Fibroblast of villous mesenchyme (primary cell): ENCODE measurements around the gene ASAP2. TPM values are rescaled to one million over a fixed set of nuclear protein-coding genes. Genes with fewer than 3 reads are reported as not detected.
A peak's percentile ranks its signal among the peaks of the same experiment; 100 is the strongest.

Experiments
- DNase-seq: peaks from one replicate; pipeline ENCODE4 v3.0.0-alpha.2; 2010; ENCODE audit warnings: low read depth
- H3K4me3 ChIP-seq: 2 replicates; pipeline ENCODE4 v1.5.1; 2011; ENCODE audit warnings: low read depth, mild to moderate bottlenecking, low read length
- total RNA-seq: library from RNA; depleted of rRNA; stranded (reverse); fragments of >200 nt; gene quantifications from 2 replicates; pipeline ENCODE4 v1.2.3, GENCODE V29; 2012
- TF ChIP-seq, protein P1 (sequence below): IDR thresholded peaks from 2 replicates; pipeline ENCODE4 v1.5.1; 2012; ENCODE audit warnings: low read depth, mild to moderate bottlenecking, low read length; ENCODE audit not compliant: insufficient read depth

ASAP2 gene
- total RNA-seq, 1 donor = 66.5 TPM

DNA sequence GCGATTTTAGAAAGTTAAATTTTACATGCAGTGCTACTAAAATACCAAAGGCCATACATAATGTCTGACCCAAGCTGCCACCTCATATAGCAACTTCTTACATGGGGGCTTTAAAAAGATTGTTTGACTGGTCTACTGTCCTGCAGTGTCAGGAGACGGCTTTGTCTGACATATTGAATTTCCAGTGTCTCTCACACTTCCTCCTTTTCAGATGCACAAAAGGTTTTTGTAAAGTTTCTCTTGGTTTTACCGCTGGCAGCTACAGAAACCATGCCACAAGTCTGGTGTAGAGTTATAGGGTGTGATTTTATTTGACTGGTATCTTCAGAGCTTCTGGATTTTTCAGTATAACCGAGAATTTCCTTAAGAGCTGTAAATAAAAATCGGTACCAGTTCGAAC, 1.1 kb upstream of the ASAP2 start:
- no peak for DNase-seq
- H3K4me3 ChIP-seq = peak overlapping the region; percentile 54
- TF ChIP-seq, protein P1, sequence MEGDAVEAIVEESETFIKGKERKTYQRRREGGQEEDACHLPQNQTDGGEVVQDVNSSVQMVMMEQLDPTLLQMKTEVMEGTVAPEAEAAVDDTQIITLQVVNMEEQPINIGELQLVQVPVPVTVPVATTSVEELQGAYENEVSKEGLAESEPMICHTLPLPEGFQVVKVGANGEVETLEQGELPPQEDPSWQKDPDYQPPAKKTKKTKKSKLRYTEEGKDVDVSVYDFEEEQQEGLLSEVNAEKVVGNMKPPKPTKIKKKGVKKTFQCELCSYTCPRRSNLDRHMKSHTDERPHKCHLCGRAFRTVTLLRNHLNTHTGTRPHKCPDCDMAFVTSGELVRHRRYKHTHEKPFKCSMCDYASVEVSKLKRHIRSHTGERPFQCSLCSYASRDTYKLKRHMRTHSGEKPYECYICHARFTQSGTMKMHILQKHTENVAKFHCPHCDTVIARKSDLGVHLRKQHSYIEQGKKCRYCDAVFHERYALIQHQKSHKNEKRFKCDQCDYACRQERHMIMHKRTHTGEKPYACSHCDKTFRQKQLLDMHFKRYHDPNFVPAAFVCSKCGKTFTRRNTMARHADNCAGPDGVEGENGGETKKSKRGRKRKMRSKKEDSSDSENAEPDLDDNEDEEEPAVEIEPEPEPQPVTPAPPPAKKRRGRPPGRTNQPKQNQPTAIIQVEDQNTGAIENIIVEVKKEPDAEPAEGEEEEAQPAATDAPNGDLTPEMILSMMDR = no peak

DNA sequence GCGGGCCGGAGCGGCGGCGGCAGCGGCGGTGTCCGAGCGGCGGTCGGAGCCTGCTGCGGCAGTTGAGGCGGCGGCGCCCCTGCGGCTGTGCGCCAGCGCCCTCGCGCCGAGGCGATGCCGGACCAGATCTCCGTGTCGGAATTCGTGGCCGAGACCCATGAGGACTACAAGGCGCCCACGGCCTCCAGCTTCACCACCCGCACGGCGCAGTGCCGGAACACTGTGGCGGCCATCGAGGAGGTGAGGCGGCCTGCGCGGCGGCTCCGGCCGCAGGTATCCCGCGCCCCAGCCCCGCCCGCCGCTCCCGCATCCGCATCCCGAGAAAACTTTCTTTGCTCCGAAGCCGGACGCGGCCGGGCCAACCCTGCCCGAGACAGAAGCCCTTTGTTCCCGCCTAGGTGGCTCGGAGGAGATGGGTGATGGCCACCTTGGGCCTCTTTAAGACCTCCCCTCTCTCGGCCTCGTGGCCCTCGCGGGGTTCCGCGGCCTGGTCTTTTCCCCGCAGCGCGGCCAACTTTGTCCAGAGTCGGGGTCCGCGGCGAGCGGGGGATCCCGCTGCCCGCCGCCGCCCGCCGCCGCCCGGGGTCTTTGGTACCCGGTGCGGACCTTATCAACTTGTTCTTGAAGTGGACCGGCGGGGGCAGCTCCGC, 504 bp downstream of the ASAP2 start:
- H3K4me3 ChIP-seq = peak overlapping the region; percentile 87
- TF ChIP-seq, protein P1 = no peak
- no peak for DNase-seq

DNA sequence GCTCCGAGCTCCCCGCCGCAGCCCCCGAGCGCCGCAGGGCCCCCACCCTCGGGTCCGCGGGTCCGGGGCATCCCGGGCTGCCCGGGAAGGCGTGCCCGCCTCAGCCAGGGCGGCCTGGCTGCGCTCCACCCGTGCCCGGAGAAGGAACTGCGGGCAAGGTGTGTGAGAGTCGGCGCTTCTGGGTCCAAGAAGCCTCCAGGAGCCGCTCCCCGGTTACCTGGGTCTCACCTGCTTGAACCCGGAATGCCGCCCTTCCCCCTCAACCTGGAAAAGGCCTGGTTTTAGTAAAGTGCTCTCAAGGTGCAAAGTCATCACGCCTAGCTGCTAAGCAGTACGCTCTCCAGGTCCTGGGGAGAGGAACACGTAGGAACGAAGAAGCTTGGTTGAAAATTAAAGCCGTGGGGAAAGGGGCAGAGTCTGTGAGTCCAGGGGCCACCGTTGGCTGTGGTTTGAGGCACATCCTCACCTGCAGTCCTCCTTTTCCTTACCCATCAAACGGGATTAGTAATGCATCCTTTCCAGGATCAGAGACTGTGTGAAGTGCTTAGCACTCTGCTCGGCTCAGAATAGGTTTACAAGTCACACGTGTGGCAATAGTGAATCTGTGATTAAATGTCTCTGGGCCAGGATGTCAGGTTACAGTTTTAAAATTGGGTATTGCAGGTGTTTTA, 1.2 kb downstream of the ASAP2 start:
- TF ChIP-seq, protein P1 = no peak

DNA sequence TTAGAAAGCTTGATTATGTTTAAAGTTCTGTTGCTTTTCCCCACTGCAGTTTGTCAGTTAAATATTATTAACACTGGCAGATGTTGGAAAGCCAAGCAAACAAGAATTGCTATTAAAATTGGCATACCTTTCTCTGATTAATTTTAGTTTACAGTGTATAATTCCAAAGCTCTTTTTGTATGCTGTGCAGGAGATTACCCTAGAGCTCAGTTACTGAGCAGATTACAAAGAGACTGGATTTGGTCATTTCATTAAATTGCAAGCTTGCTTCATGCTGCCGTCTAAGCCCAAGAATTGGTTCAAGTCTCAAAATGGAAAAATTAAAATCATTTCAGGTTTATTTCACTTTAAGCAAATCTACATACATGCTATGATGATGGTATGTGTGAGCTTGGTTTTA, 2.3 kb downstream of the ASAP2 start:
- DNase-seq = no peak
- TF ChIP-seq, protein P1 = no peak
- peak overlapping the region; percentile 87 for H3K4me3 ChIP-seq

More for the DNA sequence above, 1.2 kb downstream of the ASAP2 start:
- DNase-seq = no peak
- H3K4me3 ChIP-seq = peak overlapping the region; percentile 87

DNA sequence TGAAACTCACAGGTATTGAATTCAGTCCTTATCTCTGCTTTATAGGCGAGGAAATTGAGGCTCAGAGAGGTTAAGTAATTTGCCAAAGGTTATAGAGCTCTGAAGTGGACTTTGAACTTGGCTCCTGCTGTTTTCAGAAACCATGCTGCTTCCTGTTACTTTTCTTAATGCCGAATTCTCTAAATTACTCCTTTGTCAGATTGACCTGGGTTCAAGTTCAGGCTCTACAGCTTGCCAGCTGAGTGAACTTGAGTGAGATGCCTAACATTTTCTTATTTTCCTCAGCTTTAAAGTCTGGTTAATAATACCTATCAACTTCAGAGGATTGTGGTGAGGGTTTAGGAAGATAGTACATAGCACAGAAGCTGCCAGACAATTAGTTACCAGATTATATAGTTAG, 3.4 kb downstream of the ASAP2 start:
- TF ChIP-seq, protein P1 = no peak
- no peak for DNase-seq
- H3K4me3 ChIP-seq = peak overlapping the region; percentile 19

DNA sequence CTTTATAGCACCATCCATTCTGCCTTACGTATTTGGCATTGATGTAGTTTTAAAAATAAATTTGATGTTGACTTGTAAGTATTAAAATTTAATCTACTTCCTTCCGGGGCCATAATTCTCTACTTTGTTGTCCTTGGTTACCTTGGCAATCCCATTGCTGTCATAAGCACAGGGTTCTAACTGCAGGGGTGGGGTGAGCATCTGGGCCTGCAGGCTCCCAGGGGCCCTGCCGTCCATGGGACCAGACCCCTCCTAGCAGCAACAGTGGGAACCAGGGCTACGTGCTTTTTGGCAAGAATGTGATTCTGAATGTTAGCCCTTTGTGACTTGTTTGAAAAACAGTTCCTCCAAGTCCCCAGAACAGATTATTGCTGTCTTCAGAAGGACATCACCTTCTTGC, 4.9 kb downstream of the ASAP2 start:
- H3K4me3 ChIP-seq = no peak overlapping the region

More for the DNA sequence above, 4.9 kb downstream of the ASAP2 start:
- TF ChIP-seq, protein P1 = no peak
- no peak for DNase-seq
